ENCODE data around the gene ACADSB.

DNA sequence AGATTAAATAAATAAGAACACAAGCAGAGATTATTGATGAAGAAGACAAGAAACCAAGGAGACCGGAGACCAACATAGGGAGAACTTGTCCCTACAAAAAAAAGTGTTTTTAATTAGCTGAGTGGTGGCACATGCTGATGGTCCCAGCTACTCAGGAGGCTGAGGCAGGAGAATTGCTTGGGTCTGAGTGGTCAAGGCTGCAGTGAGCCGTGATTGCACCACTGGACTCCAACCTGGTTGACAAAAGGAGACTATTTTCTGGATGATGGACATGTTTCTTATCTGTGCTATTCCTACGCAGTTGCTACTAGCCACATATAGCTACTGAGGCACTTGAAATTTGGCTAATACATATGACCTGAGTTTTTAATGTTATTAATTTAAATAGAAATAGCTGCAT, 9.9 kb upstream of the ACADSB start:
- TF ChIP-seq, protein P1, sequence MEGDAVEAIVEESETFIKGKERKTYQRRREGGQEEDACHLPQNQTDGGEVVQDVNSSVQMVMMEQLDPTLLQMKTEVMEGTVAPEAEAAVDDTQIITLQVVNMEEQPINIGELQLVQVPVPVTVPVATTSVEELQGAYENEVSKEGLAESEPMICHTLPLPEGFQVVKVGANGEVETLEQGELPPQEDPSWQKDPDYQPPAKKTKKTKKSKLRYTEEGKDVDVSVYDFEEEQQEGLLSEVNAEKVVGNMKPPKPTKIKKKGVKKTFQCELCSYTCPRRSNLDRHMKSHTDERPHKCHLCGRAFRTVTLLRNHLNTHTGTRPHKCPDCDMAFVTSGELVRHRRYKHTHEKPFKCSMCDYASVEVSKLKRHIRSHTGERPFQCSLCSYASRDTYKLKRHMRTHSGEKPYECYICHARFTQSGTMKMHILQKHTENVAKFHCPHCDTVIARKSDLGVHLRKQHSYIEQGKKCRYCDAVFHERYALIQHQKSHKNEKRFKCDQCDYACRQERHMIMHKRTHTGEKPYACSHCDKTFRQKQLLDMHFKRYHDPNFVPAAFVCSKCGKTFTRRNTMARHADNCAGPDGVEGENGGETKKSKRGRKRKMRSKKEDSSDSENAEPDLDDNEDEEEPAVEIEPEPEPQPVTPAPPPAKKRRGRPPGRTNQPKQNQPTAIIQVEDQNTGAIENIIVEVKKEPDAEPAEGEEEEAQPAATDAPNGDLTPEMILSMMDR (IDR thresholded peaks at IDR 0.05) = no peak
- no peak for TF ChIP-seq ZFX (IDR thresholded peaks at IDR 0.05; ENCODE audit: borderline replicate concordance)

All from 22Rv1 (cell line).